Measurements from ENCODE around the gene ACVR1B.

ACVR1B gene

DNA sequence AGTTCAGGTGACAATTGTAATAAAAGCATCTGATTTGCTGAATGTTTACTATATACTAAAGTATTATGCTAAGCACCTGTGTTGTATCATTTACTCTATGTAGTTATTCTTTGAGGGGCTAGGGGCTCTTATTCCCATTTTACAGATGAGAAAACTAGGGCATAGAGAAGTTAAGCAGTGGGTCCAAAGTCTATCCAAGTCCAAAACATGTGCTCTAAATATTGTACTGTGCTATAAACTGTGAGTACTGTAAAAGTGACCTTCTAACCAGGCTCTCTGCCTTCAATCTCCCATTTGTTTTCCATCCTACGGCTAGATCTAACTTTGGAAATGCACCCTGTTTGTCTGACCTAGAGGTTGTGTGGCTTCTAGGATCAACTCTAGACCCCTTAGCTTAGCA lies 9.0 kb downstream of the ACVR1B start:
- no peak for TF ChIP-seq CTCF (IDR thresholded peaks at IDR 0.05)
- peaks cover 11% of the 10 kb centered on the region for H3K36me3 ChIP-seq
- H3K27me3 ChIP-seq: no peaks in the 10 kb centered on the region
- H3K9me3 ChIP-seq: no peaks in the 10 kb centered on the region
- no peak overlapping the region for H3K4me3 ChIP-seq (ENCODE audit: low read depth in 1 of 2, low read length in 1 of 2)
- no peak overlapping the region for H3K27ac ChIP-seq
- peaks cover 15% of the 10 kb centered on the region in 2 experiments for H3K4me1 ChIP-seq (ENCODE audit: control insufficient read depth in 1 of 2, insufficient read depth in 1 of 2, low read depth in 1 of 2, low read length in 1 of 2)

- no peak overlapping the region for H3K27ac ChIP-seq
- H3K4me1 ChIP-seq (ENCODE audit: control insufficient read depth in 1 of 2, insufficient read depth in 1 of 2, low read depth in 1 of 2, low read length in 1 of 2): peaks cover 12 to 15% of the 10 kb centered on the region in 2 experiments
- H3K36me3 ChIP-seq: peaks cover 11% of the 10 kb centered on the region
- no peaks in the 10 kb centered on the region for H3K9me3 ChIP-seq
- no peak overlapping the region for H3K4me3 ChIP-seq (ENCODE audit: low read depth in 1 of 2, low read length in 1 of 2)
- no peak for TF ChIP-seq CTCF (IDR thresholded peaks at IDR 0.05)
- H3K27me3 ChIP-seq: no peaks in the 10 kb centered on the region
Measured at GRCh38 chr12:51960890-51961289, 9.4 kb downstream of the ACVR1B start.

- no peak for TF ChIP-seq CTCF (IDR thresholded peaks at IDR 0.05)
- Histone ChIP-seq H3K9me3 (no peaks in the 10 kb centered on the region), H3K4me1 (ENCODE audit: control insufficient read depth in 1 of 2, insufficient read depth in 1 of 2, low read depth in 1 of 2, low read length in 1 of 2) (peaks cover 12 to 15% of the 10 kb centered on the region in 2 experiments), H3K36me3 (peaks cover 11% of the 10 kb centered on the region), H3K27ac (no peak overlapping the region), H3K27me3 (no peaks in the 10 kb centered on the region), H3K4me3 (ENCODE audit: low read depth in 1 of 2, low read length in 1 of 2) (no peak overlapping the region)
Measured at GRCh38 chr12:51961834-51962233, 10.3 kb downstream of the ACVR1B start.

- no peak for TF ChIP-seq CTCF (IDR thresholded peaks at IDR 0.05)
- Histone ChIP-seq H3K9me3 (no peaks in the 10 kb centered on the region), H3K27me3 (no peaks in the 10 kb centered on the region), H3K4me3 (ENCODE audit: low read depth in 1 of 2, low read length in 1 of 2) (no peak overlapping the region), H3K4me1 (ENCODE audit: control insufficient read depth in 1 of 2, insufficient read depth in 1 of 2, low read depth in 1 of 2, low read length in 1 of 2) (peaks cover 12 to 15% of the 10 kb centered on the region in 2 experiments), H3K36me3 (peaks cover 11% of the 10 kb centered on the region), H3K27ac (peak overlapping the region; percentile 3)
Measured at GRCh38 chr12:51962737-51963136, 11.2 kb downstream of the ACVR1B start.

DNA sequence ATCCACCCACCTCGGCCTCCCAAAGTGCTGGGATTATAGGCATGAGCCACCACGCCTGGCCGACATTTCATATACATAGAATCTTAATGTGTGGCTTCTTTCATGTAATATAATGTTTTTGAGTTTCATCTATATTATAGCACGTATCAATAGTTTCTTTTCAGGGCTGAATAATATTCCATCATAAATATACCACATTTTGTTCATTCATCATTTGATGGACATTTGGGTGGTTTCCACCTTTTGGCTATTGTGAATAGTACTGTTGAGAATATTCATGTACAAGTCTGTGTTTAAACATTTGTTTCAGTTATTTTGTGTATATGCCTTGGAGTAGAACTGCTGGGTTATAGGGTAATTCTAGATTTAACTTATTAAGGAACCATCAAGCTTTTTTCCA lies 12.0 kb downstream of the ACVR1B start:
- H3K4me3 ChIP-seq (ENCODE audit: low read depth in 1 of 2, low read length in 1 of 2): no peak overlapping the region
- TF ChIP-seq CTCF (IDR thresholded peaks at IDR 0.05): no peak
- no peaks in the 10 kb centered on the region for H3K9me3 ChIP-seq
- no peak overlapping the region for H3K27ac ChIP-seq
- peaks cover 12 to 15% of the 10 kb centered on the region in 2 experiments for H3K4me1 ChIP-seq (ENCODE audit: control insufficient read depth in 1 of 2, insufficient read depth in 1 of 2, low read depth in 1 of 2, low read length in 1 of 2)
- H3K36me3 ChIP-seq: peaks cover 11% of the 10 kb centered on the region
- no peaks in the 10 kb centered on the region for H3K27me3 ChIP-seq

GRCh38 chr12:51969643-51970042 lies 18.1 kb downstream of the ACVR1B start:
- TF ChIP-seq CTCF (IDR thresholded peaks at IDR 0.05): no peak
- H3K4me1 ChIP-seq (ENCODE audit: control insufficient read depth in 1 of 2, insufficient read depth in 1 of 2, low read depth in 1 of 2, low read length in 1 of 2): peaks cover 51 to 59% of the 10 kb centered on the region in 2 experiments

More at GRCh38 chr12:51969643-51970042, 18.1 kb downstream of the ACVR1B start:
- Histone ChIP-seq H3K36me3 (no peaks in the 10 kb centered on the region), H3K27me3 (no peaks in the 10 kb centered on the region), H3K27ac (peak overlapping the region; percentile 90), H3K4me3 (ENCODE audit: low read depth in 1 of 2, low read length in 1 of 2) (no peak overlapping the region), H3K9me3 (no peaks in the 10 kb centered on the region)

All from neutrophil (primary cell).